HG03442 (cell line): ENCODE data around the gene MYLK.
"Not testable (repeated sequence)": the region's sequence is repeated elsewhere in the genome, so short reads cannot be mapped to it uniquely, and the experiment has no call there.

ENCODE experiments used
- ATAC-seq: cut with Tn5 transposase; IDR thresholded peaks from one replicate; pipeline ENCODE4 v1.9.1; 2021; ENCODE audit warnings: mild to moderate bottlenecking, moderate library complexity; ENCODE audit not compliant: unreplicated experiment

MYLK gene

GRCh38 chr3:123705488-123706285 lies 178.4 kb downstream of the MYLK start:
- no peak for ATAC-seq

- not testable (repeated sequence) for ATAC-seq
These were observed 180.5 kb downstream of the MYLK start for GRCh38 chr3:123703663-123704062.

GRCh38 chr3:123702720-123703119 lies 181.4 kb downstream of the MYLK start:
- ATAC-seq: no peak

DNA sequence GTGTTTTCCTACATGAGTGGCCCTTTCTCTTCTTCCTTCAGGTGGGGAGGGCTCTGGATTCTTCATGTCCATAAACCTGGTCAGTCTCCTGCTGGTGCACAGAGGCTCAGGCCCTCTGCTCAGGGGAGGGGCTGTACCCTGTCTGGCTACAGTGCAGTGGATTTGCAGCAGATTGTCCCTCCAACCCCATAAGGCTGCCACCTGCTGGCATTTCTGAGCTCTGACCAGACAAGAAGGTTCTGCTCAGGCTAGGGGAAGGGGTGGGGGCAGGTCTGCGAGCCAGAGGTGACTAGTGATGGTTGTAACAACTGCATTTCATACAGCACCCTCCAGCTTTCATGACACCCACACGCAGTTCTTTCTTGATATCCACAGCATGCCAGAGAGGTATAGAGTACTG lies 182.1 kb downstream of the MYLK start:
- ATAC-seq: not testable (repeated sequence)

DNA sequence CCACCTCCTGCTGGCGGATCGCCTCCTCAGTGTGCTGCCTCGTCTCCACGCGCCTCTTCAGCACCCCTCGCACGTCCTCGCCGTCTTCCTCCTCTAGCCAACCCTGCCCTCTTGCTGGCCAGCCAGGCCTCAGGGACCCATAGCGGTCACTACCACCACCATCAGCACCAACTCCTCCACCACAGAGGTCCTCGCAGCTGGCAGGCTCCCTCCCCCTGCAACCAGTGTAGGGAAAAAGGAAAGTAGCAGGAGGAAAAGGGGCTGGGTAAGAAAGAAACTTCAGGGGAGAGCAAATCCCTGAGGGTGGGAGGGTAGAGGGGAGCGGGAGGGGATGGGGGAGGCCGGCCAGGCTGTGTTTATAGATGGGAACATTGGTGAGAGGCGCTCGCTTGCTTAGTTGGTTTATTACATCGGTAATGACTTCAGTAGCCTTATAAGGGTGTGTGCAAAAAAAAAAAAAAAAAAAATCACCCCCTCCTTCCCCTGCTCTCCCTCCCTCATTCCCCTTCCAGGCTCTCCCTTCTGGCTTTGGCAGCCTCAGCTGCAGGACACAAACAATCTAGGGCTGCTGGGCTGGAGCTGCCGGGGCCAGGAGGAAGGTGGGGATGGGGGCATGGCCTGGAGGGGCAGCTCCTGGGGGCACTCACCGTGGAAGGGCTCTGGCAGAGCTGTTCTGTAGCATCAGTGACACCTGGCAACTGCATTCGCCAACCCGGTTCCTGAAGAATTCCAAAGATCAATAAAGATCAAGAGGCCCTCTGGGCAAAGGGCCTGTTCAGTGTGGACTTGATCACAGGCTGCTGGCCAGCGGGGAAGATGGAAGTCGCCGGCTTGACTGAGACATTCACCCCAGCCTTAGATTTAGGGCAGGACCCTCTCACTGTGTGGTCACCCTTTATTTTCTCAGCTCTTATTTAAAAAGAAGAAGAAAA lies 183.1 kb downstream of the MYLK start:
- no peak for ATAC-seq

DNA sequence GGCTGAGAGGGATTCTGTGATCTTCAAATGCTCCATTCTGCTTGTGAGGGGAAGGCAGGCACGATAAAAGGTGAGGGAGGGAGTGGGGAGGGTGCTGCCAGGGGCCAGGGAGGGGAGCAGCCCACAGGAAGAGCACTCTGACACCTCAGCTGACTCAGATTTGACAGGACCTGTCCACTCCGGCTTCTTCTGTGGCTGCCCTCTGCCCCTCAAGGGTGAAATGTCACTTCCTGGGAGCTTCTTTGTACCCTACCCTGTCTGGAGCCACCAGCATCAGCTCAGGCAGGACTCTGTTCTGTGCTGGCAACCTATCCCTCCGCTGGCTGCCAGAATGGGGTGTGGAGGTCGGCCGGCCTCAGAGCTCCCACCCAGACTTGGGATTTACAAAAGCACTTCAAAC lies 185.3 kb downstream of the MYLK start:
- no peak for ATAC-seq

- no peak for ATAC-seq
These were observed 187.3 kb downstream of the MYLK start for GRCh38 chr3:123696808-123697207.

DNA sequence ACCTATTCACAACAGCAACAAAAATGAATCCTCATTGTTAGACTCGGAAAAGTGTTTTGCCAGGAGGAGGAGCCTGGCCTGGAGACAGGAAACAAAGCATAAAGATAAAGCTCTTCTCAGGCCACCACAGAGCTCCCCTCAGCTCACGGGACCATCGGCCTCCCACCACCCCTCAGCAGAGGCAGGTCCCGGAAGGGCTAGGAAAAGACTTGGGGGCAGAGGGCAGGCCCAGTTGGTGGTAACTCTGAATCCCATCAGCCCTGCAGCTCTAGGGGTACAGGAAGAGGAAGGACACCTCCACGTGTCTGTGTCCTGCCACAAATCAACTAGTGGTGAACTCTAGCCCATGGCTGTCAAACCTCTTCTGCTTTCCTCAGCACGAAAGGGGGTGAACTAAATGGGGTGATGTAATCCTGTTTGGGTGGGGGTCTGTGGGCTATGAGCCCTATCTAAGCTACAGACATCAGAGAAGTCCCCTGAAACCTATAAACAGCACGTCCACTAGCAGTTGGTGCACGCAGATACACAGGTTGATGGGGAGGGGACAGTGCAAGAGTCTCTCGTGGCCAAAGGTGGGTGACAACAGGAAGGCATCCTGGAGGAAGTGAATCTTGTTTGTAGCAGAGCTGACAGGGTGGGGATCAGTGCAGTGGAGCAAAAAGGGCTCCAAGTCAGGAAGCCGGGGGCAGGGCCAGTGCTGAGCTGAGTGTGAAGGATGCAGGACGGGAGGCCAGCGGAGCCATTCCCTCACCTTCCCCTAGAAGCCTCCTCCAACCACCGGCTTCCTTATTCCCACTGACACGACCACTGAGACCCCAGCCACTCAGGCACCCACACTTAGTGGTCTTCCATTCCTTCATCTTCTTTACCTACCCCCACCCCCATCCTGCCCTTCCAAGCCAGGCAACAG lies 188.1 kb downstream of the MYLK start:
- no peak for ATAC-seq

- ATAC-seq: no peak
These were observed 189.0 kb downstream of the MYLK start for GRCh38 chr3:123695152-123695551.

- ATAC-seq: no peak
These were observed 189.6 kb downstream of the MYLK start for GRCh38 chr3:123694366-123695087.

DNA sequence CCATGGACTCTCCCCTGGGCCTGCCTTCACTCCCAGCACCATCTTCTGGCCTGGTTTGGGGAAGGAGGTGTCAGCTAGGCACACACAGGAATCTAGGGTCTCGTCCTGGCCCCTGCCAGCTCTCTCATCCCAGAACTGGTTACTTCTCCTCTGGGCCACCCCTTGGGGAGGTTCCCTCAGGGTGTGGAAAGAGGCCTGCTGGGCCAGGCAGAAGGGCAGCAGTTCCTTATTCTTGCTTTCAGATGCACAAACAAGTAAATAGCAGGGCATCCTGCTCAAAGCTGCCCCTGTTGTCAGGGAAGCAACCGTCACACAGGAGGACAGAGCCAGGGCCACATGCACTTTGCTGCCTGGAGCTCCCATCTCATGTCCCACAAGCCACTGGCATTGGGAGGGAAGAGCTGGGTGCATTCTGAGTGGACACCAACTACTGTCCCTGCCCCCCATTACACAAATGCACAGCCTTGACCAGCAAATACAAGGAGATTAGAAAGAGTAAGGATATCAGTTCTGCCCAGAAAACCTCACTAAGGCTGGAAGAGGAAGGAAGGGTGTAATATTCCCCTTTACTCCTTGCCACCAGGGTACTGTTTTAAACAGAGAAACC lies 190.4 kb downstream of the MYLK start:
- ATAC-seq: no peak

DNA sequence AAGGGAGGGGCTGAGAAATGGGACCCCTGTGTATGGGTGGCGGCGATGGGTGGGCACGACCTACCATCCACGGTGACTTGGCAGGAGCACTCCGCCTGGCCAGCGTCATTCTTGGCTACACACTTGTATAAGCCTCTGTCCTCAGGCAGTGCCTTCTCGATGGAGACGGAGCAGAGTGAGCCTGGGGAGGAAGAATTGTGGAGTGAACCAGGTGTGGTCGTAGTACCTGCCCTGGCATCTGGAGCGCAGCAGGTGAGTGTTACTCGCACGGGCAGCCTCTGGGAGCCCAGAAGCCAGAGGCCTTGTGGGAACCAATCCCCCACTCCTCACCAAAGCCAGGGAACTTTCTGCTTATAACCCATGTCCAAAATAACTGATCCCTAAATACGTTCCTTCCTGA lies 191.5 kb downstream of the MYLK start:
- ATAC-seq: no peak

- ATAC-seq: no peak
These were observed 192.1 kb downstream of the MYLK start for GRCh38 chr3:123692041-123692440.

DNA sequence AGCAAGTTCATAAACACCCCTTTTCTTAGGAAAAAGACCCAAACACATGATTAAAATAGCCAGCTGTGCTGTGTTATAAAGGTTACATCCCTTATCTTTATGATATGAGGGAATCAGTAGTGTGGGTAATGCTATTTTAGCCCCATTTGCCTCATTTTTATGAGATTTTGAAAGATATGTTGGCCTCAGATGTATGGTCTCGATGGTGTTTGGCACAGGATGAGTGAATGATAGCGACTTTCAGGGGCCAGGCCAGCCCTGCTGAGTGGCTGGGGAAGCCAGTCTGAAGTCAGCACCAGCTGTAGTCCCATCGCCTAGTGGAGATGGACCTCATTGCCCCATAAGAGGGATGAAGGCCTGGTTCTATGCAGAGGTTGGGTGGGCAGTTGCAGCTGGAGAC lies 194.3 kb downstream of the MYLK start:
- ATAC-seq: no peak

GRCh38 chr3:123688241-123688747 lies 195.8 kb downstream of the MYLK start:
- no peak for ATAC-seq

DNA sequence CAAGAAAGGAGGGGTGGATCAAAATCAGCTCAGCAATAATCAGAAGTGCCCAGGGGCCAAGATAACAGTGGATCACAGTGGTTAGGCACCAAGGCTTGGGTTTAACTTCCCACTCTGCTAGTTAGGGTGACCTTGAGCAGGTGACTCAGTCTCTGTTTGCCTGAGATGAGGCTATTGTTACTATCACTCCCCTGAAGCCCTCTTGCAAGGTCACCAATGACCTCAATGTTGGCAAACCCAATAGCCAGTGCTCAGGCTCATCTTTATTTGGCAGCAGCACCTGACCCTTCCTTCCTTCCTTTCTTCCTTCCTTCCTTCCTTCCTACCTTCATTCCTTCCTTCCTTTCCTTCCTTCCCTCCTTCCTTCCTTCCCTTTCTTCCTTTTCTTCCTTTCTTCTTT lies 196.8 kb downstream of the MYLK start:
- no peak for ATAC-seq

- ATAC-seq: no peak
These were observed 197.9 kb downstream of the MYLK start for GRCh38 chr3:123686251-123686650.

- ATAC-seq: no peak
These were observed 198.4 kb downstream of the MYLK start for GRCh38 chr3:123685780-123686179.

GRCh38 chr3:123684636-123685035 lies 199.5 kb downstream of the MYLK start:
- no peak for ATAC-seq

DNA sequence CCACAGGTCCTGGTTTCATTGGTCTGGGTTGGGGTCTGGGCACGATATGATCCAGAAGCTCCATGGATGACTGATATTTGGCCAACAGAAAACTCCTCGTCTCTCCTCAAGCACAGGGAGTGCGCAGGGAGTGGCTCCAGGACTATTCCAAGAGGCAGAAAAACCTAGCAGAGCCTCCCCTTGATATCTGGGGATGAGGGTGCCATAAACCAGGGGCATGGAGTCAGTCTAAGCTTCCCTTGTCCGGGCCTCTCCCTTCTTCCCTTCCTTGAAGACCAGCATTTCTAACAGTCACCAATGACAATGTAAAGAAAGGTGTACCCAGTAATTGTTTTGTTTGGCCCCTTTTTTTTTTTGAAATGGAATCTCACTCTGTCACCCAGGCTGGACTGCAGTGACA lies 199.9 kb downstream of the MYLK start:
- ATAC-seq: no peak
